CD4-positive, alpha-beta T cell (primary cell): ENCODE results near the gene SLC12A7. TPM values are rescaled to one million over a fixed set of nuclear protein-coding genes. Genes with fewer than 3 reads are reported as not detected.

Experiments
- ATAC-seq: fragments of 200-7000 bp; cut with Tn5 transposase; one replicate; pipeline ENCODE4 v1.10.0; 2022; ENCODE audit warnings: mild to moderate bottlenecking; ENCODE audit not compliant: poor library complexity
- CTCF ChIA-PET: fragments of 350-600 bp; sonication (Branson Sonifier 250); formaldehyde crosslinking; loops from one replicate; lab custom pipeline; 2021; ENCODE audit warnings: antibody characterized with exemption, inconsistent platforms; lab: Charles Lee
- POLR2A ChIA-PET: fragments of 350-600 bp; sonication (Branson Sonifier 250); formaldehyde crosslinking; loops from one replicate; lab custom pipeline; 2021; ENCODE audit warnings: antibody characterized with exemption, inconsistent platforms; lab: Charles Lee
- DNase-seq, 14 experiments: peaks; one replicate each; pipeline ENCODE4 v3.0.0-alpha.2; 2013 to 2020; ENCODE audit warnings: mixed read lengths in 2 of 14
- H3K27ac ChIP-seq, 2 donors: one replicate each; pipeline versions ENCODE4 v1.5.1 to v1.7.0; 2013; ENCODE audit warnings: low read length in 2 of 2, low read depth in 1 of 2, mild to moderate bottlenecking in 1 of 2
- H3K27me3 ChIP-seq, 2 experiments: 1 replicate in 1 of 2; 2 replicates in 1 of 2; pipeline versions ENCODE4 v1.6.1 to v1.7.0; 2013; ENCODE audit warnings: low read length in 2 of 2, control low read depth in 1 of 2, mild to moderate bottlenecking in 1 of 2, moderate library complexity in 1 of 2; ENCODE audit not compliant: insufficient read depth in 2 of 2, control insufficient read depth in 1 of 2
- H3K36me3 ChIP-seq: one replicate; pipeline ENCODE4 v1.6.1; 2013; ENCODE audit warnings: low read length, control low read depth; ENCODE audit not compliant: insufficient read depth
- H3K4me1 ChIP-seq: one replicate; pipeline ENCODE4 v1.6.1; 2013; ENCODE audit warnings: low read length, control low read depth; ENCODE audit not compliant: insufficient read depth
- H3K4me3 ChIP-seq: one replicate; pipeline ENCODE4 v1.5.1; 2013; ENCODE audit warnings: mild to moderate bottlenecking, low read length, moderate library complexity
- H3K9me3 ChIP-seq, 2 experiments: 1 replicate in 1 of 2; 2 replicates in 1 of 2; pipeline versions ENCODE4 v1.6.1 to v1.7.0; 2013; ENCODE audit warnings: low read length in 2 of 2, mild to moderate bottlenecking in 2 of 2, control low read depth in 1 of 2, moderate library complexity in 1 of 2; ENCODE audit not compliant: control insufficient read depth in 1 of 2, insufficient read depth in 1 of 2
- H3K27ac Mint-ChIP-seq: one replicate; pipeline ENCODE4 v1.8.0; 2020; ENCODE audit warnings: mixed read lengths
- H3K27me3 Mint-ChIP-seq: one replicate; pipeline ENCODE4 v1.8.0; 2021; ENCODE audit warnings: mixed read lengths
- H3K36me3 Mint-ChIP-seq: one replicate; pipeline ENCODE4 v1.8.0; 2021; ENCODE audit warnings: low read depth, mixed read lengths
- H3K4me1 Mint-ChIP-seq: one replicate; pipeline ENCODE4 v1.8.0; 2021; ENCODE audit warnings: low read depth, mixed read lengths
- H3K4me3 Mint-ChIP-seq: one replicate; pipeline ENCODE4 v1.8.0; 2020; ENCODE audit warnings: mild to moderate bottlenecking, mixed read lengths
- H3K9me3 Mint-ChIP-seq: one replicate; pipeline ENCODE4 v1.8.0; 2020; ENCODE audit warnings: mixed read lengths
- intact Hi-C, 2 experiments: fragments of 100-400 bp; cut with DNase I in 1 of 2; cut with micrococcal nuclease in 1 of 2; formaldehyde crosslinking; loops; one replicate each; pipeline versions ENCODE4 v1.15.1 to v1.9.0; 2023 to 2025; cut with DNase I, micrococcal nuclease
- total RNA-seq, 174 experiments: library from RNA in 2 of 174; stranded (reverse) in 2 of 174; gene quantifications; one replicate each; pipeline ENCODE4 v1.2.3 and lab custom pipeline; 2021 to 2026
- TF ChIP-seq, protein P1 (sequence below): fragments of 200-600 bp; IDR thresholded peaks from one replicate; pipeline ENCODE4 v1.8.0; 2022; ENCODE audit warnings: antibody characterized with exemption, mild to moderate bottlenecking

The SLC12A7 gene
- total RNA-seq, 2 experiments from 2014 or later: 47.9 to 51.7 TPM

- no peak for ATAC-seq
- no peak for DNase-seq
- no peak overlapping the region for H3K4me3 Mint-ChIP-seq
- CTCF ChIA-PET: no interaction called here
- peaks cover 43% of the 10 kb centered on the region for H3K36me3 Mint-ChIP-seq
- Histone ChIP-seq H3K36me3 (peaks cover 78% of the 10 kb centered on the region), H3K27me3 (no peaks in the 10 kb centered on the region), H3K9me3 (no peaks in the 10 kb centered on the region), H3K27ac (no peak overlapping the region), H3K4me1 (no peaks in the 10 kb centered on the region), H3K4me3 (no peak overlapping the region)
- TF ChIP-seq, protein P1, sequence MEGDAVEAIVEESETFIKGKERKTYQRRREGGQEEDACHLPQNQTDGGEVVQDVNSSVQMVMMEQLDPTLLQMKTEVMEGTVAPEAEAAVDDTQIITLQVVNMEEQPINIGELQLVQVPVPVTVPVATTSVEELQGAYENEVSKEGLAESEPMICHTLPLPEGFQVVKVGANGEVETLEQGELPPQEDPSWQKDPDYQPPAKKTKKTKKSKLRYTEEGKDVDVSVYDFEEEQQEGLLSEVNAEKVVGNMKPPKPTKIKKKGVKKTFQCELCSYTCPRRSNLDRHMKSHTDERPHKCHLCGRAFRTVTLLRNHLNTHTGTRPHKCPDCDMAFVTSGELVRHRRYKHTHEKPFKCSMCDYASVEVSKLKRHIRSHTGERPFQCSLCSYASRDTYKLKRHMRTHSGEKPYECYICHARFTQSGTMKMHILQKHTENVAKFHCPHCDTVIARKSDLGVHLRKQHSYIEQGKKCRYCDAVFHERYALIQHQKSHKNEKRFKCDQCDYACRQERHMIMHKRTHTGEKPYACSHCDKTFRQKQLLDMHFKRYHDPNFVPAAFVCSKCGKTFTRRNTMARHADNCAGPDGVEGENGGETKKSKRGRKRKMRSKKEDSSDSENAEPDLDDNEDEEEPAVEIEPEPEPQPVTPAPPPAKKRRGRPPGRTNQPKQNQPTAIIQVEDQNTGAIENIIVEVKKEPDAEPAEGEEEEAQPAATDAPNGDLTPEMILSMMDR: no peak
- POLR2A ChIA-PET: interaction anchor here (1.2 kb wide), 1 partner anchor 28 kb away, joined by 3 read pairs; no protein-coding TSS in a partner anchor
- H3K4me1 Mint-ChIP-seq: no peaks in the 10 kb centered on the region
- H3K9me3 Mint-ChIP-seq: no peaks in the 10 kb centered on the region
- H3K27ac Mint-ChIP-seq: no peak overlapping the region
- no peaks in the 10 kb centered on the region for H3K27me3 Mint-ChIP-seq
- intact Hi-C loops: no loop called here
These were observed 34.3 kb downstream of the SLC12A7 start for GRCh38 chr5:1077491-1078020.

DNA sequence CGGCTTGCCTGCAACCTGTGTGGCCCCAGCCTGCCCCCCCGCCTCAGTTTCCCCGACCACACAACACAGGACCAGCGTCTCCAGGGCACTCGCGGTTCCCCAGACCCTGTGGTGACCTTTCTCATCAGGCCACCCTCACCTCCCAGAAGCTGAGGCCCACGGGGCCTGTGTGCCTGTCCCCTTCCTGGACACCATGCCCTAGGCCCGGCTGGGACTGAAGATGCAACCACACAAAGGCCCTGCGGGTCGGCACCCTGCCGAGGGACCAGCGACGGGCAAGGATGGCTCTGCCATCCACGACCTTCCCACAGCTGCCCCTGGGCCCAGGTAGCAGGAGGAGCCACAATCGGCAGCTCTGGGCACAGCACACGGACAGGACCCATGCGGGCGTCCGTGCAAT, 34.8 kb downstream of the SLC12A7 start:
- Mint-ChIP-seq H3K4me3 (no peak overlapping the region), H3K36me3 (peaks cover 43% of the 10 kb centered on the region), H3K4me1 (no peaks in the 10 kb centered on the region), H3K27me3 (no peaks in the 10 kb centered on the region), H3K9me3 (no peaks in the 10 kb centered on the region), H3K27ac (no peak overlapping the region)
- Histone ChIP-seq H3K36me3 (peaks cover 78% of the 10 kb centered on the region), H3K4me3 (no peak overlapping the region), H3K27ac (no peak overlapping the region), H3K4me1 (no peaks in the 10 kb centered on the region), H3K9me3 (no peaks in the 10 kb centered on the region), H3K27me3 (no peaks in the 10 kb centered on the region)
- POLR2A ChIA-PET: interaction anchor here (1.2 kb wide), 1 partner anchor 29 kb away, joined by 3 read pairs; no protein-coding TSS in a partner anchor
- DNase-seq: no peak
- no peak for ATAC-seq
- intact Hi-C loops: no loop called here
- TF ChIP-seq, protein P1: no peak
- CTCF ChIA-PET: no interaction called here

GRCh38 chr5:1076406-1076805, 35.5 kb downstream of the SLC12A7 start:
- no peak overlapping the region for H3K27ac ChIP-seq
- no peak for ATAC-seq
- Mint-ChIP-seq H3K27me3 (no peaks in the 10 kb centered on the region), H3K4me3 (no peak overlapping the region), H3K4me1 (no peaks in the 10 kb centered on the region), H3K36me3 (peaks cover 41% of the 10 kb centered on the region), H3K9me3 (no peaks in the 10 kb centered on the region), H3K27ac (no peak overlapping the region)
- TF ChIP-seq, protein P1: no peak
- intact Hi-C loops: no loop called here
- no peaks in the 10 kb centered on the region for H3K27me3 ChIP-seq
- no peak for DNase-seq
- peaks cover 73% of the 10 kb centered on the region for H3K36me3 ChIP-seq
- H3K9me3 ChIP-seq: no peaks in the 10 kb centered on the region
- H3K4me1 ChIP-seq: no peaks in the 10 kb centered on the region
- CTCF ChIA-PET: no interaction called here
- H3K4me3 ChIP-seq: no peak overlapping the region
- POLR2A ChIA-PET: interaction anchor here (1.2 kb wide), 1 partner anchor 29 kb away, joined by 3 read pairs; no protein-coding TSS in a partner anchor
